K562 (cell line): ENCODE measurements around the gene UBTD1. TPM values are rescaled to one million over a fixed set of nuclear protein-coding genes. Genes with fewer than 3 reads are reported as not detected.

Experiments
- ATAC-seq: fragments of 200-7000 bp; cut with Tn5 transposase; 3 replicates; pipeline ENCODE4 v1.9.1; 2020; ENCODE audit warnings: moderate library complexity
- BruUV-seq: library from RNA; stranded (reverse); fragments of 400-500 nt; replicated peaks from 2 replicates; lab custom pipeline; 2021; lab: Mats Ljungman, UMichigan
- CTCF ChIA-PET: fragments of 300-600 bp; formaldehyde crosslinking; extraction: SDS; loops from one replicate; lab custom pipeline; 2021; ENCODE audit warnings: low intra/inter-chr PET ratio; lab: Yijun Ruan, JAX
- POLR2A ChIA-PET: fragments of 300-600, 350-650 bp; sonication (Branson Sonifier 250); formaldehyde crosslinking; extraction: SDS; loops from one replicate; lab custom pipeline; 2021; ENCODE audit warnings: antibody characterized with exemption, inconsistent platforms; lab: Yijun Ruan, JAX
- DNase-seq, 4 experiments: peaks; one replicate each; pipeline versions ENCODE4 v3.0.0 to v3.0.0-alpha.2; 2011 to 2018; ENCODE audit warnings: low spot score in 3 of 4, mixed read lengths in 3 of 4; ENCODE audit errors: extremely low read depth in 1 of 4
- FAIRE-seq: peaks from 2 replicates; lab custom pipeline; 2011; peaks lifted over from hg19 to GRCh38; lab: Jason Lieb, UNC
- H2AFZ ChIP-seq: 2 replicates; pipeline ENCODE4 v1.6.0; 2011; ENCODE audit warnings: low read depth, low read length, control low read depth, inconsistent platforms
- H3K27ac ChIP-seq: fragments of 200-600 bp; 3 replicates; pipeline ENCODE4 v1.8.0; 2011; ENCODE audit warnings: low read depth, mild to moderate bottlenecking, control low read depth, inconsistent platforms, low read length, moderate library complexity, mixed read lengths; ENCODE audit errors: extremely low read depth
- H3K27me3 ChIP-seq, 2 experiments: fragments of 300-600 bp in 1 of 2; 2 replicates in 1 of 2; 3 replicates in 1 of 2; pipeline versions ENCODE4 v1.6.0 to v1.8.0; 2011; ENCODE audit warnings: inconsistent platforms in 2 of 2, low read length in 2 of 2, mild to moderate bottlenecking in 1 of 2, mixed read lengths in 1 of 2, moderate library complexity in 1 of 2; ENCODE audit not compliant: control insufficient read depth in 2 of 2, insufficient read depth in 2 of 2
- H3K36me3 ChIP-seq: fragments of 300-600 bp; 3 replicates; pipeline ENCODE4 v1.8.0; 2011; ENCODE audit warnings: mild to moderate bottlenecking, low read length, inconsistent platforms; ENCODE audit not compliant: control insufficient read depth, insufficient read depth
- H3K4me1 ChIP-seq, 2 experiments: fragments of 200-600 bp in 1 of 2; replicated peaks in 1 of 2; 2 replicates in 1 of 2; 3 replicates in 1 of 2; pipeline versions ENCODE4 v1.5.1 to v1.8.0; 2011; ENCODE audit warnings: inconsistent platforms in 2 of 2, low read length in 2 of 2, mild to moderate bottlenecking in 1 of 2, mixed read lengths in 1 of 2, moderate library complexity in 1 of 2; ENCODE audit not compliant: control insufficient read depth in 2 of 2, insufficient read depth in 2 of 2
- H3K4me2 ChIP-seq: 2 replicates; pipeline ENCODE4 v1.6.1; 2011; ENCODE audit warnings: low read length, control low read depth, inconsistent platforms, mixed read lengths; ENCODE audit not compliant: insufficient read depth
- H3K4me3 ChIP-seq: fragments of 200-600 bp; sonication (generic), shearing (Covaris generic); 2 replicates; pipeline ENCODE4 v1.5.1; 2016; ENCODE audit warnings: control low read depth, inconsistent platforms
- H3K79me2 ChIP-seq: fragments of 200-600 bp; 3 replicates; pipeline ENCODE4 v1.8.0; 2011; ENCODE audit warnings: low read length, inconsistent platforms; ENCODE audit not compliant: control insufficient read depth, insufficient read depth
- H3K9ac ChIP-seq, 2 experiments: 2 replicates each; pipeline versions ENCODE4 v1.6.0 to v1.6.1; 2011; ENCODE audit warnings: low read depth in 2 of 2, low read length in 2 of 2, control low read depth in 1 of 2, inconsistent platforms in 1 of 2, mild to moderate bottlenecking in 1 of 2, mixed read lengths in 1 of 2; ENCODE audit not compliant: insufficient read depth in 1 of 2
- H3K9me1 ChIP-seq: one replicate; pipeline ENCODE4 v1.6.0; 2011; ENCODE audit warnings: inconsistent platforms, mild to moderate bottlenecking, low read length, moderate library complexity; ENCODE audit not compliant: control insufficient read depth, insufficient read depth
- H3K9me3 ChIP-seq: replicated peaks from 2 replicates; pipeline ENCODE4 v1.5.1; 2011; ENCODE audit warnings: low read depth, low read length, inconsistent platforms; ENCODE audit not compliant: control insufficient read depth, insufficient read depth
- H4K20me1 ChIP-seq: replicated peaks from 2 replicates; pipeline ENCODE4 v1.6.1; 2011; ENCODE audit warnings: low read length, inconsistent platforms, mixed read lengths; ENCODE audit not compliant: control insufficient read depth, insufficient read depth
- ARID2 ChIP-seq: fragments of 450-650 bp; IDR thresholded peaks from 2 replicates; pipeline ENCODE4 v1.6.1; 2017; ENCODE audit warnings: antibody characterized with exemption, mild to moderate bottlenecking
- DPF2 ChIP-seq: fragments of 450-650 bp; IDR thresholded peaks from 2 replicates; pipeline ENCODE4 v1.6.1; 2016
- FOXK2 ChIP-seq, 2 experiments: fragments of 450-650 bp; IDR thresholded peaks in 1 of 2; conservative IDR thresholded peaks in 1 of 2; 2 replicates each; pipeline ENCODE4 v1.6.1; 2016; ENCODE audit warnings: low read depth in 2 of 2, mild to moderate bottlenecking in 1 of 2
- IRF2 ChIP-seq: sonication (generic); formaldehyde crosslinking; IDR thresholded peaks from 2 replicates; pipeline ENCODE4 v1.8.1; 2022; ENCODE audit warnings: mild to moderate bottlenecking, missing genetic modification reagents
- MAFF ChIP-seq: IDR thresholded peaks from 2 replicates; pipeline ENCODE4 v1.6.1; 2012; ENCODE audit warnings: low read length, improper control_type of control experiment
- NFYB ChIP-seq: IDR thresholded peaks from 2 replicates; pipeline ENCODE4 v1.6.1; 2011; ENCODE audit warnings: mild to moderate bottlenecking, moderate library complexity; ENCODE audit not compliant: insufficient read length; ENCODE audit errors: extremely low read depth
- NONO ChIP-seq, 2 experiments: fragments of 200-400 bp in 1 of 2; fragments of 450-650 bp in 1 of 2; formaldehyde crosslinking in 1 of 2; IDR thresholded peaks; 2 replicates each; pipeline ENCODE4 v1.6.1; 2017; ENCODE audit warnings: low read depth in 2 of 2, mild to moderate bottlenecking in 2 of 2, moderate library complexity in 2 of 2, low read length in 1 of 2
- TFE3 ChIP-seq: fragments of 450-650 bp; formaldehyde crosslinking; IDR thresholded peaks from 2 replicates; pipeline ENCODE4 v1.4.0; 2020; ENCODE audit warnings: mild to moderate bottlenecking, mixed read lengths
- ZBTB1 ChIP-seq: sonication (generic); formaldehyde crosslinking; IDR thresholded peaks from 2 replicates; pipeline ENCODE4 v1.8.1; 2023; ENCODE audit warnings: missing genetic modification reagents, low read depth, mild to moderate bottlenecking, borderline replicate concordance
- WGBS: fragments of 100-300 bp; shearing (Covaris generic); methylation state at CpG from one replicate; pipeline ENCODE4 v1.1.6; 2016; ENCODE audit warnings: low coverage, mixed read lengths; ENCODE audit not compliant: insufficient coverage; ENCODE audit errors: missing lambda C conversion rate; 5-methylcytosine and 5-hydroxymethylcytosine counted together
- in situ Hi-C: fragments of 300-500 bp; cut with MboI; formaldehyde crosslinking; loops from 4 replicates; pipeline ENCODE4 v1.15.0; 2018; ENCODE audit warnings: inconsistent platforms, mixed read lengths
- intact Hi-C: fragments of 100-400 bp; cut with micrococcal nuclease; formaldehyde crosslinking; loops from 2 replicates; pipeline ENCODE4 v1.14.2; 2022
- polyA plus RNA-seq, 8 experiments: library from polyadenylated mRNA; depleted of rRNA in 4 of 8; stranded (reverse) in 5 of 8; unstranded in 3 of 8; fragments of >200 nt; fragmentation: Nextera tagmentation in 2 of 8; fragmentation: Illumina TruSeq in 1 of 8; extraction: Ambion mirVana in 2 of 8; extraction: Trizol in 1 of 8; gene quantifications; 2 replicates each; pipeline versions ENCODE4 v1.2.1 to v1.2.3, GENCODE V29; 2011 to 2014; ENCODE audit warnings: inconsistent platforms in 1 of 8, missing spikeins in 1 of 8
- total RNA-seq, 7 experiments: library from RNA; depleted of rRNA in 6 of 7; stranded (reverse); fragments of >200 nt in 6 of 7; fragmentation: Illumina TruSeq in 2 of 7; extraction: Trizol in 2 of 7; gene quantifications; 2 replicates each; pipeline versions ENCODE4 v1.2.1 to v1.2.3, GENCODE V29; 2011 to 2021; ENCODE audit warnings: low replicate concordance in 1 of 7
- TF ChIP-seq, protein P1 (sequence below): fragments of 250-450 bp; sonication (Bioruptor Pico); IDR thresholded peaks from 2 replicates; pipeline ENCODE4 v1.4.0; 2020; ENCODE audit warnings: mild to moderate bottlenecking, moderate library complexity, borderline replicate concordance

UBTD1 gene
- total and polyA plus RNA-seq, 9 of the 15 experiments (the other 6 are each of a cell fraction or from before 2014, with no cell fraction given) = 0.08 to 1.6 (median 0.81) TPM; not detected in 1

DNA sequence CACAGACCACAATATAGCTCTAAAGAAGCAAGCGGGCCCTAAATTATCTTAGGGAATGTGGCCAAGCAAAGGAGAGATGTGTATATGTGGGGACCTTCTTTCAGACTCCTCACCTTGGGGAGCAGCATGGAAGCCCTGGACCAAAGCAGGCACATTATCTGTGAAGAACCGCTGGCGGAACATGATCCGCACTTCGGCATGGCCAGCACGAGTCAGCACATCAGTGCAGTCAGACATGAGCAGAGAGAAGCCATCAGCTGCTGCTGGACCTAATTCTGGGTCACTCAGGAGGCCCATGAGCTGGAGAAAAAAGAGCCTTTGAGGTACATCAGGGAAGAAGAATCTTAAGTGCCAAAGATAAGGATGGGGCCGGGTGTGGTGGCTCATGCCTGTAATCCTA lies 38.8 kb upstream of the UBTD1 start:
- no peak for DNase-seq
- in situ Hi-C loops = loop anchor here (5.0 kb wide), 1 partner anchor 152 kb away; no protein-coding TSS in a partner anchor
- intact Hi-C loops = loop anchor here (5.0 kb wide), 1 partner anchor 92 kb away; no protein-coding TSS in a partner anchor
- H3K79me2 ChIP-seq = no peaks in the 10 kb centered on the region
- no TSS peak for BruUV-seq
- CTCF ChIA-PET = no interaction called here
- H3K27me3 ChIP-seq = no peaks in the 10 kb centered on the region
- H4K20me1 ChIP-seq = no peaks in the 10 kb centered on the region
- no peaks in the 10 kb centered on the region for H3K9me1 ChIP-seq
- no peaks in the 10 kb centered on the region; a peak in 1 of 5 replicates for H3K4me1 ChIP-seq
- no peak overlapping the region for H2AFZ ChIP-seq
- no peak overlapping the region for H3K9ac ChIP-seq
- no peak for ATAC-seq
- no peak overlapping the region for H3K27ac ChIP-seq
- WGBS = 89% methylated on average over 7 of the region's 7 CpGs
- H3K9me3 ChIP-seq = no peaks in the 10 kb centered on the region
- no peak overlapping the region for H3K4me3 ChIP-seq
- peaks cover 91% of the 10 kb centered on the region for H3K36me3 ChIP-seq
- FAIRE-seq = no peak
- POLR2A ChIA-PET = interaction anchor here (0.6 kb wide), 1 partner anchor 31 kb away, joined by 3 read pairs; no protein-coding TSS in a partner anchor
- no peak overlapping the region for H3K4me2 ChIP-seq
- TF ChIP-seq TFE3 (CRISPR knock-in tag) (no peak), ZBTB1 (no peak), NFYB (no peak), ARID2 (no peak), DPF2 (no peak), MAFF (no peak), NONO (IDR thresholded peaks at IDR 0.05; ENCODE audit: low read depth in 2 of 2, low read length in 1 of 2) (no peak), IRF2 (no peak), FOXK2 (conservative IDR thresholded peaks at IDR 0.05 in 1 of 2, IDR thresholded peaks at IDR 0.05 in 1 of 2; ENCODE audit: low read depth in 2 of 2) (no peak)
- TF ChIP-seq, protein P1, sequence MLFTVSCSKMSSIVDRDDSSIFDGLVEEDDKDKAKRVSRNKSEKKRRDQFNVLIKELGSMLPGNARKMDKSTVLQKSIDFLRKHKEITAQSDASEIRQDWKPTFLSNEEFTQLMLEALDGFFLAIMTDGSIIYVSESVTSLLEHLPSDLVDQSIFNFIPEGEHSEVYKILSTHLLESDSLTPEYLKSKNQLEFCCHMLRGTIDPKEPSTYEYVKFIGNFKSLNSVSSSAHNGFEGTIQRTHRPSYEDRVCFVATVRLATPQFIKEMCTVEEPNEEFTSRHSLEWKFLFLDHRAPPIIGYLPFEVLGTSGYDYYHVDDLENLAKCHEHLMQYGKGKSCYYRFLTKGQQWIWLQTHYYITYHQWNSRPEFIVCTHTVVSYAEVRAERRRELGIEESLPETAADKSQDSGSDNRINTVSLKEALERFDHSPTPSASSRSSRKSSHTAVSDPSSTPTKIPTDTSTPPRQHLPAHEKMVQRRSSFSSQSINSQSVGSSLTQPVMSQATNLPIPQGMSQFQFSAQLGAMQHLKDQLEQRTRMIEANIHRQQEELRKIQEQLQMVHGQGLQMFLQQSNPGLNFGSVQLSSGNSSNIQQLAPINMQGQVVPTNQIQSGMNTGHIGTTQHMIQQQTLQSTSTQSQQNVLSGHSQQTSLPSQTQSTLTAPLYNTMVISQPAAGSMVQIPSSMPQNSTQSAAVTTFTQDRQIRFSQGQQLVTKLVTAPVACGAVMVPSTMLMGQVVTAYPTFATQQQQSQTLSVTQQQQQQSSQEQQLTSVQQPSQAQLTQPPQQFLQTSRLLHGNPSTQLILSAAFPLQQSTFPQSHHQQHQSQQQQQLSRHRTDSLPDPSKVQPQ (CRISPR knock-in tag) = no peak
- TF ChIP-seq, all 486 proteins: peak for 0
